LNCAP (cell line): ENCODE data around the gene SNTA1.

Experiments used
- CTCF ChIP-seq: fragments of 450-650 bp; IDR thresholded peaks from 2 replicates; pipeline ENCODE4 v1.5.1; 2017; ENCODE audit warnings: mild to moderate bottlenecking

The SNTA1 gene

GRCh38 chr20:33450867-33451266 is 7.3 kb upstream of the SNTA1 start:
- no peak for TF ChIP-seq CTCF

- no peak for TF ChIP-seq CTCF
These were observed 2.5 kb upstream of the SNTA1 start for GRCh38 chr20:33445881-33446625.

GRCh38 chr20:33444797-33445560 is 1.4 kb upstream of the SNTA1 start:
- TF ChIP-seq CTCF, result peak; percentile 20; the same call in 1 of the 2 replicates

GRCh38 chr20:33443006-33443511 is 504 bp downstream of the SNTA1 start:
- TF ChIP-seq CTCF, result no peak

GRCh38 chr20:33442136-33443005 is 1.2 kb downstream of the SNTA1 start:
- TF ChIP-seq CTCF, result no peak

- TF ChIP-seq CTCF, result no peak
These were observed 2.2 kb downstream of the SNTA1 start for GRCh38 chr20:33441142-33441955.
